Activated B cell treated with CpG ODN at 0.5 μM for 24 hours (primary cell): Measurements from ENCODE around the gene GADL1. TPM values are rescaled to one million over a fixed set of nuclear protein-coding genes. Genes with fewer than 3 reads are reported as not detected.

Source experiments
- ATAC-seq: fragments of 200-7000 bp; cut with Tn5 transposase; one replicate; pipeline ENCODE4 v1.10.0; 2021; ENCODE audit warnings: low read depth, mild to moderate bottlenecking, moderate library complexity
- CTCF ChIA-PET: fragments of 350-600 bp; sonication (Branson Sonifier 250); formaldehyde crosslinking; loops from one replicate; lab custom pipeline; 2021; ENCODE audit warnings: antibody characterized with exemption; lab: Charles Lee
- POLR2A ChIA-PET: fragments of 350-600 bp; sonication (Branson Sonifier 250); formaldehyde crosslinking; loops from one replicate; lab custom pipeline; 2021; ENCODE audit warnings: antibody characterized with exemption; lab: Charles Lee
- DNase-seq: peaks from one replicate; pipeline ENCODE4 v3.0.0; 2022
- H3K27ac Mint-ChIP-seq: one replicate; pipeline ENCODE4 v1.8.0; 2020; ENCODE audit warnings: mixed read lengths
- H3K27me3 Mint-ChIP-seq: one replicate; pipeline ENCODE4 v1.8.0; 2021; ENCODE audit warnings: mixed read lengths
- H3K36me3 Mint-ChIP-seq: one replicate; pipeline ENCODE4 v1.8.0; 2021; ENCODE audit warnings: low read depth, mixed read lengths
- H3K4me1 Mint-ChIP-seq: one replicate; pipeline ENCODE4 v1.8.0; 2021; ENCODE audit warnings: mixed read lengths
- H3K4me3 Mint-ChIP-seq: one replicate; pipeline ENCODE4 v1.8.0; 2020; ENCODE audit warnings: mild to moderate bottlenecking, mixed read lengths
- H3K9me3 Mint-ChIP-seq: one replicate; pipeline ENCODE4 v1.8.0; 2020; ENCODE audit warnings: mixed read lengths
- intact Hi-C: fragments of 100-400 bp; cut with micrococcal nuclease; formaldehyde crosslinking; loops from one replicate; pipeline ENCODE4 v1.15.1; 2024
- total RNA-seq: library from RNA; stranded (reverse); gene quantifications from 2 replicates; pipeline ENCODE4 v1.2.3, GENCODE V29; 2022
- TF ChIP-seq, protein P1 (sequence below): fragments of 200-600 bp; IDR thresholded peaks from one replicate; pipeline ENCODE4 v1.8.0; 2022; ENCODE audit warnings: antibody characterized with exemption, mild to moderate bottlenecking

Gene GADL1
- total RNA-seq, 1 donor from 2014 or later, result not detected

DNA sequence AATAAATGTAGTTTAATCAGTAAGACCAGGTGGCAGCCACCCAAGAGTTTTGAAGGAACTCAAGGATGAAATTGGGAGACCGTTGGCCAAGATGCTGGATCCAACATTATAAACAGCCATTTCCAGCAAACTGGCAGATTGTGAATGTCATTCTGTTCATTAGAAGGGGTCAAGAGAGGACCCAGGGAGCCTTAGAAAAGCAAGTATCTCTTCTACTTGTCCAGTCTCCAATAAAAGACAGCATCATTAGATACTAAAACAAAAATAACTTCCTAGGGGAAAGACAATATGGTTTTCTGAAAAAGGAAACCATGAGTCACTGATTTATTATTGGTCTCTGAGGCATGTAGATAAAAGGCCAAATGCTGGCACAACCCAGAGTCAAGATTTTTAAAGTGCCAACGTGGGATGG is 67.9 kb downstream of the GADL1 start:
- intact Hi-C loops, result no loop called here
- CTCF ChIA-PET, result no interaction called here
- Mint-ChIP-seq H3K27me3 (peaks cover 9% of the 10 kb centered on the region), H3K36me3 (no peaks in the 10 kb centered on the region), H3K9me3 (no peaks in the 10 kb centered on the region), H3K4me1 (no peaks in the 10 kb centered on the region), H3K27ac (no peak overlapping the region), H3K4me3 (no peak overlapping the region)
- ATAC-seq, result no peak
- DNase-seq, result no peak
- POLR2A ChIA-PET, result no interaction called here
- TF ChIP-seq, protein P1, sequence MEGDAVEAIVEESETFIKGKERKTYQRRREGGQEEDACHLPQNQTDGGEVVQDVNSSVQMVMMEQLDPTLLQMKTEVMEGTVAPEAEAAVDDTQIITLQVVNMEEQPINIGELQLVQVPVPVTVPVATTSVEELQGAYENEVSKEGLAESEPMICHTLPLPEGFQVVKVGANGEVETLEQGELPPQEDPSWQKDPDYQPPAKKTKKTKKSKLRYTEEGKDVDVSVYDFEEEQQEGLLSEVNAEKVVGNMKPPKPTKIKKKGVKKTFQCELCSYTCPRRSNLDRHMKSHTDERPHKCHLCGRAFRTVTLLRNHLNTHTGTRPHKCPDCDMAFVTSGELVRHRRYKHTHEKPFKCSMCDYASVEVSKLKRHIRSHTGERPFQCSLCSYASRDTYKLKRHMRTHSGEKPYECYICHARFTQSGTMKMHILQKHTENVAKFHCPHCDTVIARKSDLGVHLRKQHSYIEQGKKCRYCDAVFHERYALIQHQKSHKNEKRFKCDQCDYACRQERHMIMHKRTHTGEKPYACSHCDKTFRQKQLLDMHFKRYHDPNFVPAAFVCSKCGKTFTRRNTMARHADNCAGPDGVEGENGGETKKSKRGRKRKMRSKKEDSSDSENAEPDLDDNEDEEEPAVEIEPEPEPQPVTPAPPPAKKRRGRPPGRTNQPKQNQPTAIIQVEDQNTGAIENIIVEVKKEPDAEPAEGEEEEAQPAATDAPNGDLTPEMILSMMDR, result no peak

DNA sequence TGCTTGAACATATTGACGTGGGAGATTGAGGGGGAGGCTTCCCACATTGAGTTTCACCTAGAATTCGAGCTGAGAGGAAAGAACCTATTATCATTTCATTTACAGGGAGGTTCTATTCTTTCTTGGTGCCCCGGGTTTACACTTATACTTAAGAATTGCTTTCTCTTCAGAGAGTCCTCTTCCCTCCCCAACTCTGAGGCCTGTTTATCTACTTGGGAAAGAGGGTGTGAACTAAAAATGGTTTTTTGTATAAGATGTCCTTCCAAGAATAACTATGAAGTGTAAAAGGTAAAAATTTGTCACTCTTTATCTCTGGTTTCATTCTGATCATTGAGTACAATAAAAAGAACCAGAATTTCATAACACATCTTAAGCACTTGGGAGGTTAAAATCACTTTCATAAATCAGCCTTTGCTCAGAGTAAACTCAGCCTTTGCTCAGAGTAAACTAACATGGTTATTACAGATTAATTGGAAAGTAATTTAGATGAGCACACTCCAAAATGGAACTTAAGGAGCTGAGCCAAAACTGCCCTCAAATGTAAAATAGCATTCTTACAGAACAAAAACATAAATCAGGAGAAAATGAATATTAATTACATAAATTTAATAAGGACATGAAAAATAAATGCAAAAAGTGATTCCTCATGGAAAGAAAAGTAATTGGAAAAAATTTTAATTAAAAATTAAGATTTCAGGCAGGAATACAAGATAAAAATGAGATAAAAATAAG is 75.2 kb downstream of the GADL1 start:
- no peaks in the 10 kb centered on the region for H3K4me1 Mint-ChIP-seq
- no peak for DNase-seq
- ChIA-PET CTCF (no interaction called here), POLR2A (no interaction called here)
- no peak for ATAC-seq
- H3K4me3 Mint-ChIP-seq, result no peak overlapping the region
- TF ChIP-seq, protein P1, result no peak
- no peaks in the 10 kb centered on the region for H3K9me3 Mint-ChIP-seq
- H3K27me3 Mint-ChIP-seq, result peaks cover 6% of the 10 kb centered on the region
- H3K27ac Mint-ChIP-seq, result no peak overlapping the region
- intact Hi-C loops, result no loop called here
- no peaks in the 10 kb centered on the region for H3K36me3 Mint-ChIP-seq

DNA sequence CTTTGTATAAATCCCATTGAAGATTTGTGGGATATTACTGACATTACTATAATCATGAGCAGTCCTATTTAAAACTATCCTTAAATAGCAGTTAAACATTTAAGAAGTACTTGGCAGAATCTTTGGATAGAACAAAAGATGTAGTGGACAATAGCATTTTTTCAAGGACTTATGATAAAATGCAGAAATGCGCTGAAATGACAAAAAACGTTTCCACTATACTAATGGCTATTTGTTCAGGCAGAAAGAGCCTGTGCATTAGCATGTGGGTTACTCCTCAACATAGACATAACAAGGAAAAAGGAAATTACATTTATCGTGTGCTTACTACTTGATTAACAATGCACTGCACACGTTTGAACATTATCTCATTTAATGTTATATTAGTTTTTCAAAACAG is 80.7 kb downstream of the GADL1 start:
- no peaks in the 10 kb centered on the region for H3K4me1 Mint-ChIP-seq
- H3K9me3 Mint-ChIP-seq, result no peaks in the 10 kb centered on the region
- H3K4me3 Mint-ChIP-seq, result no peak overlapping the region
- no peak overlapping the region for H3K27ac Mint-ChIP-seq
- peaks cover 3% of the 10 kb centered on the region for H3K27me3 Mint-ChIP-seq
- ATAC-seq, result no peak
- no peaks in the 10 kb centered on the region for H3K36me3 Mint-ChIP-seq
- POLR2A ChIA-PET, result no interaction called here
- TF ChIP-seq, protein P1, result no peak
- CTCF ChIA-PET, result no interaction called here
- DNase-seq, result no peak
- intact Hi-C loops, result no loop called here

DNA sequence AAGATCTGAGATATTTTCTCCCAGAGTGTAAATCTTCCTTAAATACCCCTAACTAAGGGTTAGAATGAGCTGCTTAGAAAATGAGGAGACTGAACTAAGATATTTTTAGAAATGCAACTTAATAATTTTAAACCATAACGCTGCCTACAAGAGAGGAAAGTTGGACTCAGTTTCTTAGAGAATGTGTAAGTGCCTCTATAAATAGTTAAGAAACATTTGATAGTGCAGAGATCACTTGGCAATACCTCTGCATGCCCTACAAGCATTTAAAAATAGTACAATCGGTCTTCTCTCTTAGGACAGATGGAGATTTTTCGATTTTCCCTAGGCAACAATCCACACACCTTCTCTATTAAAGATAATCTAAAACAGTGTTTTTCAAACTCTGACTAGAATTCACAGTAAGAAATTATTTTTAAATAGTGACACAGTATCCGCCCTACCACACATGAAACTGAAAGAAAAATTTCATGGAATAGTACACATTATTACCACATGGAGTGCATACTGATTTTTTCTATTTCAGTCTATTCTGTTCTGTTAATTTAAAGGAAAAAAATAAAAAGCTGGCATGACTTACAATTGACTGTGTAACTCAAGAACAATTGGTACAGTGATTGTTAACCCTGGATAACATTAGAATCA is 83.2 kb downstream of the GADL1 start:
- H3K9me3 Mint-ChIP-seq, result no peaks in the 10 kb centered on the region
- ChIA-PET CTCF (no interaction called here), POLR2A (no interaction called here)
- ATAC-seq, result no peak
- no peak overlapping the region for H3K4me3 Mint-ChIP-seq
- H3K4me1 Mint-ChIP-seq, result no peaks in the 10 kb centered on the region
- TF ChIP-seq, protein P1, result no peak
- no peak for DNase-seq
- intact Hi-C loops, result no loop called here
- H3K27me3 Mint-ChIP-seq, result no peaks in the 10 kb centered on the region
- H3K27ac Mint-ChIP-seq, result no peak overlapping the region
- H3K36me3 Mint-ChIP-seq, result no peaks in the 10 kb centered on the region

DNA sequence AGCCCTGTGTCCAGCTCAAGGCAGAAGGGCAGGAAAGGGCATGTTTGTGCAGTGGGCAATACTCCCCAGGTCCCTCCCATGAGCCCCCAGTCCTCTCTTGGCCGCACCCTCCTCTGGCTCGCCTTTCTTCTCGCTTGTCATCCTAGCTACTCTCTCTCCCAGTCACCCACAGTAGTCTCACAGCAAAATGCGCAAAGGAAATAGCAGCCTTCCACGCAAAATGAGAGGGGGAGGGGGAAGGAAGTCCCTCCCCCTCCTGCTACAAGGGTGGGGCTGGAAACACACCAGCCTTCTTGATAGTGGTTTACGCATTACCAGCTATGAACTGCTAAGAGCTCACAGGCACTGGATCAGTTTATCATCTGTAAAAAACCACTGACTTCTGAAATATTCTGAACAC is 83.8 kb downstream of the GADL1 start:
- H3K4me3 Mint-ChIP-seq, result no peak overlapping the region
- no peak for ATAC-seq

More for the DNA sequence above, 83.8 kb downstream of the GADL1 start:
- intact Hi-C loops, result no loop called here
- ChIA-PET POLR2A (no interaction called here), CTCF (no interaction called here)
- Mint-ChIP-seq H3K27me3 (no peaks in the 10 kb centered on the region), H3K36me3 (no peaks in the 10 kb centered on the region), H3K9me3 (no peaks in the 10 kb centered on the region), H3K4me1 (no peaks in the 10 kb centered on the region), H3K27ac (no peak overlapping the region)
- DNase-seq, result no peak
- TF ChIP-seq, protein P1, result no peak
